ENCODE results near the gene FOXL1.

- TF ChIP-seq HDAC6 (IDR thresholded peaks at IDR 0.05; ENCODE audit: low read depth, low read length) (no peak), CTCF (IDR thresholded peaks at IDR 0.05 in 2 of 3, conservative IDR thresholded peaks at IDR 0.05 in 1 of 3; ENCODE audit: insufficient read depth in 2 of 3, low read depth in 1 of 3, low read length in 3 of 3) (peak; percentile 78 to 97 (median 86)), ZBTB7A (IDR thresholded peaks at IDR 0.05; ENCODE audit: borderline replicate concordance, control insufficient read depth, low read depth, low read length) (no peak; the same call in 1 of the 2 replicates)
Measured at GRCh38 chr16:86575754-86576557, 2.4 kb upstream of the FOXL1 start.

Data from K562 (cell line).